Neuronal stem cell (in vitro differentiated cells): ENCODE results near the gene ANKFN1.

Source experiments
- DNase-seq: peaks from one replicate; pipeline ENCODE4 v3.0.0-alpha.2; 2013; ENCODE audit warnings: low spot score
- H2AFZ ChIP-seq: one replicate; pipeline ENCODE4 v1.6.1; 2013; ENCODE audit warnings: mild to moderate bottlenecking, low read length, inconsistent platforms
- H2AK5ac ChIP-seq: 2 replicates; pipeline ENCODE4 v1.6.1; 2013; ENCODE audit warnings: low read depth, mild to moderate bottlenecking, inconsistent platforms, low read length, moderate library complexity, mixed read lengths
- H2BK120ac ChIP-seq: 2 replicates; pipeline ENCODE4 v1.6.1; 2013; ENCODE audit warnings: low read depth, mild to moderate bottlenecking, inconsistent platforms, low read length, moderate library complexity, mixed read lengths
- H2BK12ac ChIP-seq: one replicate; pipeline ENCODE4 v1.6.1; 2013; ENCODE audit warnings: low read length, inconsistent platforms
- H2BK15ac ChIP-seq: 2 replicates; pipeline ENCODE4 v1.6.1; 2013; ENCODE audit warnings: mild to moderate bottlenecking, low read length, inconsistent platforms, mixed read lengths
- H2BK5ac ChIP-seq: one replicate; pipeline ENCODE4 v1.6.1; 2013; ENCODE audit warnings: inconsistent platforms, mild to moderate bottlenecking, low read length, moderate library complexity
- H3K14ac ChIP-seq: one replicate; pipeline ENCODE4 v1.6.1; 2013; ENCODE audit warnings: low read length, inconsistent platforms
- H3K18ac ChIP-seq: 2 replicates; pipeline ENCODE4 v1.6.1; 2013; ENCODE audit warnings: low read length, inconsistent platforms
- H3K23ac ChIP-seq: 2 replicates; pipeline ENCODE4 v1.6.1; 2013; ENCODE audit warnings: low read depth, mild to moderate bottlenecking, mixed read lengths, low read length, inconsistent platforms; ENCODE audit not compliant: poor library complexity
- H3K27ac ChIP-seq: replicated peaks from 3 replicates; pipeline ENCODE4 v1.5.1; 2013; ENCODE audit warnings: low read length, inconsistent platforms
- H3K27me3 ChIP-seq, 3 experiments: 2 replicates each; pipeline ENCODE4 v1.6.1; 2013; ENCODE audit warnings: low read length in 3 of 3, mild to moderate bottlenecking in 2 of 3, inconsistent platforms in 1 of 3, low read depth in 1 of 3, mixed read lengths in 1 of 3, moderate library complexity in 1 of 3; ENCODE audit not compliant: control insufficient read depth in 3 of 3, insufficient read depth in 3 of 3
- H3K36me3 ChIP-seq, 2 donors: replicated peaks in 1 of 2; 2 replicates each; pipeline ENCODE4 v1.6.1; 2013; ENCODE audit warnings: low read length in 2 of 2; ENCODE audit not compliant: control insufficient read depth in 2 of 2, insufficient read depth in 2 of 2
- H3K4ac ChIP-seq: 2 replicates; pipeline ENCODE4 v1.6.1; 2013; ENCODE audit warnings: inconsistent platforms, mild to moderate bottlenecking, low read length, moderate library complexity
- H3K4me1 ChIP-seq, 2 donors: 1 replicate in 1 of 2; 2 replicates in 1 of 2; pipeline ENCODE4 v1.6.1; 2013; ENCODE audit warnings: low read length in 2 of 2, low read depth in 1 of 2; ENCODE audit not compliant: control insufficient read depth in 2 of 2, insufficient read depth in 1 of 2
- H3K4me2 ChIP-seq: one replicate; pipeline ENCODE4 v1.6.1; 2013; ENCODE audit warnings: mild to moderate bottlenecking, low read length, inconsistent platforms; ENCODE audit not compliant: insufficient read depth, poor library complexity, severe bottlenecking
- H3K4me3 ChIP-seq, 2 donors: 2 replicates each; pipeline ENCODE4 v1.5.1; 2013; ENCODE audit warnings: low read length in 2 of 2, mild to moderate bottlenecking in 2 of 2, inconsistent platforms in 1 of 2, moderate library complexity in 1 of 2
- H3K79me1 ChIP-seq: one replicate; pipeline ENCODE4 v1.6.1; 2013; ENCODE audit warnings: low read depth, mild to moderate bottlenecking, inconsistent platforms, low read length, moderate library complexity
- H3K9ac ChIP-seq: one replicate; pipeline ENCODE4 v1.6.1; 2013; ENCODE audit warnings: mild to moderate bottlenecking, low read depth, low read length, inconsistent platforms; ENCODE audit not compliant: poor library complexity
- H3K9me3 ChIP-seq, 2 donors: replicated peaks in 1 of 2; 2 replicates each; pipeline versions ENCODE3 to v1.6.1; 2013; ENCODE audit warnings: low read length in 2 of 2, mild to moderate bottlenecking in 2 of 2, inconsistent platforms in 1 of 2, low read depth in 1 of 2, mixed read lengths in 1 of 2, moderate library complexity in 1 of 2; ENCODE audit not compliant: control insufficient read depth in 2 of 2, insufficient read depth in 1 of 2
- H4K8ac ChIP-seq: one replicate; pipeline ENCODE4 v1.6.1; 2013; ENCODE audit warnings: low read depth, mild to moderate bottlenecking, inconsistent platforms, low read length, moderate library complexity
- H4K91ac ChIP-seq: one replicate; pipeline ENCODE4 v1.6.1; 2013; ENCODE audit warnings: low read length, low read depth, mild to moderate bottlenecking, inconsistent platforms; ENCODE audit not compliant: poor library complexity
- WGBS, 2 donors: extraction: QIAGEN DNeasy Blood & Tissue Kit; methylation state at CpG; one replicate each; pipeline ENCODE4 v1.1.7; 2013; ENCODE audit warnings: missing lambda C conversion rate in 2 of 2, mixed read lengths in 1 of 2; ENCODE audit not compliant: insufficient read length in 2 of 2, insufficient replicate concordance in 1 of 2; ENCODE audit errors: extremely low coverage in 2 of 2; 5-methylcytosine and 5-hydroxymethylcytosine counted together

ANKFN1 gene

GRCh38 chr17:56347639-56348038 is 194.4 kb downstream of the ANKFN1 start:
- Histone ChIP-seq H2BK5ac (no peak overlapping the region), H3K27ac (no peak overlapping the region), H2BK12ac (no peak overlapping the region), H2AK5ac (no peak overlapping the region), H2AFZ (no peak overlapping the region), H3K27me3 (no peaks in the 10 kb centered on the region), H4K91ac (no peak overlapping the region), H3K23ac (no peak overlapping the region), H3K4ac (no peak overlapping the region), H3K4me3 (no peak overlapping the region), H3K9ac (no peak overlapping the region), H2BK15ac (no peak overlapping the region), H3K79me1 (no peaks in the 10 kb centered on the region), H3K4me1 (peaks cover 0 to 1% of the 10 kb centered on the region in 2 donors), H3K9me3 (no peaks in the 10 kb centered on the region), H3K18ac (no peak overlapping the region), H3K36me3 (no peaks in the 10 kb centered on the region), H3K14ac (no peak overlapping the region), H3K4me2 (no peak overlapping the region), H4K8ac (no peak overlapping the region), H2BK120ac (no peak overlapping the region)
- no peak for DNase-seq
- WGBS, 2 donors: no CpG with 5 or more reads among the region's 1 CpG

DNA sequence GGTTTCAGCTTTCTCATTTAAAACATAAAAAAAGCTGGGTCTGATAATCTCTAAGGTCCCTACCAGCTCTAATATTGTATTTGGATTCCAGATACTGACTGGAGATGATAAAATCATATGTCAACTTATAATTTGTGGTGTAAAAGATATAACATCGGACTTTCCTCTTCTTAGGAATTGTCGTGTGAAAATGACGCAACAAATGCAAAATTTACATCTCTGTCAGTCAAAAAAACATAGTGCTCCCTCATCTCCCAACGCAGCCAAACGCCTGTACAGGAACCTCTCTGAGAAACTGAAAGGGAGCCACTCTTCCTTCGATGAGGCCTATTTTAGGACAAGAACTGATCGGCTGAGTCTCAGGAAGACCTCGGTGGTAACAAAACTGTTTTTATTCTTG is 197.3 kb downstream of the ANKFN1 start:
- Histone ChIP-seq H2BK15ac (no peak overlapping the region), H4K91ac (no peak overlapping the region), H2BK12ac (no peak overlapping the region), H4K8ac (no peak overlapping the region), H3K4me3 (no peak overlapping the region), H2BK5ac (no peak overlapping the region), H3K27me3 (no peaks in the 10 kb centered on the region), H3K79me1 (no peaks in the 10 kb centered on the region), H3K4me1 (peaks cover 0 to 1% of the 10 kb centered on the region in 2 donors), H2AK5ac (no peak overlapping the region), H3K4ac (no peak overlapping the region), H2BK120ac (no peak overlapping the region), H3K14ac (no peak overlapping the region), H3K27ac (no peak overlapping the region), H3K36me3 (no peaks in the 10 kb centered on the region), H2AFZ (no peak overlapping the region), H3K18ac (no peak overlapping the region), H3K4me2 (no peak overlapping the region), H3K23ac (no peak overlapping the region), H3K9ac (no peak overlapping the region), H3K9me3 (no peaks in the 10 kb centered on the region)
- no CpG with 5 or more reads among the region's 8 CpGs for WGBS, 2 donors
- DNase-seq: no peak

DNA sequence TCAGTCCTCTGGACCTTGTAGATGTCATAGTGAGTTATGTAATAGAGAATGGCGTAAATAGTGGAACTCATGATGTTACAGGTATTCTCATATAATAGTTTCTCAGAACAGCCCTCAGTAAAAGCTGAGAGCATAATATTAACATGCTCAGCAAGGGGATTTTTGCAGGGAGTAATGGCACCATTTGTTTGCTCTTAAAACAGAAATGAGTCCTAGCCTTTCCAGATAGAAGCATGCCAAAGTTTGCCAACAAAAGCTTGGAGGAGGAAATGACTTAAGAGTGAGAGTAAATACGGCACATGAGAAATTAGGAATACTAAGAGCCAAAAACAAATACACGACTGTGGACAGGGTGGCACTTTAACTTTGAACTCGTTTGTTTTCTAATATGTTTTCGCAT is 198.4 kb downstream of the ANKFN1 start:
- Histone ChIP-seq H2BK5ac (no peak overlapping the region), H3K36me3 (no peaks in the 10 kb centered on the region), H3K27me3 (no peaks in the 10 kb centered on the region), H3K27ac (no peak overlapping the region), H3K23ac (no peak overlapping the region), H3K79me1 (no peaks in the 10 kb centered on the region), H4K8ac (no peak overlapping the region), H3K4me2 (no peak overlapping the region), H2BK12ac (no peak overlapping the region), H2BK120ac (no peak overlapping the region), H3K4me1 (peaks cover 0 to 1% of the 10 kb centered on the region in 2 donors), H3K9ac (no peak overlapping the region), H2BK15ac (no peak overlapping the region), H3K4me3 (no peak overlapping the region), H4K91ac (no peak overlapping the region), H3K18ac (no peak overlapping the region), H3K4ac (no peak overlapping the region), H3K9me3 (no peaks in the 10 kb centered on the region), H2AFZ (no peak overlapping the region), H3K14ac (no peak overlapping the region), H2AK5ac (no peak overlapping the region)
- no CpG with 5 or more reads among the region's 5 CpGs for WGBS, 2 donors
- no peak for DNase-seq

GRCh38 chr17:56358651-56359050 is 205.4 kb downstream of the ANKFN1 start:
- Histone ChIP-seq H3K79me1 (no peaks in the 10 kb centered on the region), H4K8ac (no peak overlapping the region), H3K4me2 (no peak overlapping the region), H3K23ac (no peak overlapping the region), H2BK5ac (no peak overlapping the region), H3K9ac (no peak overlapping the region), H3K14ac (no peak overlapping the region), H3K4me1 (peaks cover 0 to 2% of the 10 kb centered on the region in 2 donors), H2BK120ac (no peak overlapping the region), H3K4me3 (no peak overlapping the region), H3K27me3 (no peaks in the 10 kb centered on the region), H3K18ac (no peak overlapping the region), H2AK5ac (no peak overlapping the region), H3K4ac (no peak overlapping the region), H2AFZ (no peak overlapping the region), H2BK12ac (no peak overlapping the region), H3K9me3 (no peaks in the 10 kb centered on the region), H4K91ac (no peak overlapping the region), H2BK15ac (no peak overlapping the region), H3K27ac (no peak overlapping the region), H3K36me3 (no peaks in the 10 kb centered on the region)
- no peak for DNase-seq
- no CpG with 5 or more reads among the region's 3 CpGs for WGBS, 2 donors
